AG10803 (cell line): ENCODE data around the gene ASIC2.

Experiments
- DNase-seq: peaks from one replicate; pipeline ENCODE4 v3.0.0; 2010; ENCODE audit warnings: low read depth
- H3K4me3 ChIP-seq: 2 replicates; pipeline ENCODE4 v1.5.1; 2011; ENCODE audit warnings: mild to moderate bottlenecking, low read length, control low read depth
- CTCF ChIP-seq: conservative IDR thresholded peaks from 2 replicates; pipeline ENCODE4 v1.5.1; 2011; ENCODE audit warnings: mild to moderate bottlenecking, low read length, control low read depth, inconsistent platforms

Gene ASIC2

GRCh38 chr17:33099252-33099651 lies 193.8 kb downstream of the ASIC2 start:
- DNase-seq = no peak
- no peak overlapping the region for H3K4me3 ChIP-seq

GRCh38 chr17:33097411-33097810 lies 195.7 kb downstream of the ASIC2 start:
- no peak for DNase-seq
- no peak for TF ChIP-seq CTCF
- no peak overlapping the region for H3K4me3 ChIP-seq

More at GRCh38 chr17:33099252-33099651, 193.8 kb downstream of the ASIC2 start:
- TF ChIP-seq CTCF = no peak

GRCh38 chr17:33096161-33096560 lies 196.9 kb downstream of the ASIC2 start:
- H3K4me3 ChIP-seq = no peak overlapping the region
- DNase-seq = no peak
- TF ChIP-seq CTCF = no peak

- no peak for TF ChIP-seq CTCF
- H3K4me3 ChIP-seq = no peak overlapping the region
- no peak for DNase-seq
Observed at GRCh38 chr17:33091271-33091670, 201.8 kb downstream of the ASIC2 start.

- DNase-seq = no peak
- TF ChIP-seq CTCF = no peak
- no peak overlapping the region for H3K4me3 ChIP-seq
Observed at GRCh38 chr17:33090806-33091205, 202.3 kb downstream of the ASIC2 start.

GRCh38 chr17:33086878-33087277 lies 206.2 kb downstream of the ASIC2 start:
- TF ChIP-seq CTCF = no peak
- DNase-seq = no peak
- no peak overlapping the region for H3K4me3 ChIP-seq

- no peak overlapping the region for H3K4me3 ChIP-seq
- no peak for TF ChIP-seq CTCF
- DNase-seq = no peak
Observed at GRCh38 chr17:33086041-33086440, 207.1 kb downstream of the ASIC2 start.
